ENCODE data around the gene LRRC37A.
"Not testable (repeated sequence)": the region's sequence is repeated elsewhere in the genome, so short reads cannot be mapped to it uniquely, and the experiment has no call there.

The LRRC37A gene

GRCh38 chr17:46284467-46284866 is 10.5 kb upstream of the LRRC37A start:
- DNase-seq; in situ Hi-C loops (cut with MboI; ENCODE audit: low pct_unique_long_range_greater_than_20kb, low sequenced_read_pairs): not testable (repeated sequence)

- DNase-seq; in situ Hi-C loops (cut with MboI; ENCODE audit: low pct_unique_long_range_greater_than_20kb, low sequenced_read_pairs): not testable (repeated sequence)
Observed at GRCh38 chr17:46285500-46285899, 9.4 kb upstream of the LRRC37A start.

GRCh38 chr17:46286764-46287221 is 8.1 kb upstream of the LRRC37A start:
- in situ Hi-C loops (cut with MboI; ENCODE audit: low pct_unique_long_range_greater_than_20kb, low sequenced_read_pairs), result not testable (repeated sequence)
- peak; percentile 68 for DNase-seq

- DNase-seq; in situ Hi-C loops (cut with MboI; ENCODE audit: low pct_unique_long_range_greater_than_20kb, low sequenced_read_pairs): not testable (repeated sequence)
Observed at GRCh38 chr17:46287587-46287986, 7.3 kb upstream of the LRRC37A start.

- DNase-seq, result peak; percentile 82
- in situ Hi-C loops (cut with MboI; ENCODE audit: low pct_unique_long_range_greater_than_20kb, low sequenced_read_pairs), result not testable (repeated sequence)
Observed at GRCh38 chr17:46290906-46291546, 3.9 kb upstream of the LRRC37A start.

- DNase-seq; in situ Hi-C loops (cut with MboI; ENCODE audit: low pct_unique_long_range_greater_than_20kb, low sequenced_read_pairs): not testable (repeated sequence)
Observed at GRCh38 chr17:46291618-46292017, 3.3 kb upstream of the LRRC37A start.

GRCh38 chr17:46341220-46341619 is 46.3 kb downstream of the LRRC37A start:
- DNase-seq; in situ Hi-C loops (cut with MboI; ENCODE audit: low pct_unique_long_range_greater_than_20kb, low sequenced_read_pairs): not testable (repeated sequence)

GRCh38 chr17:46342131-46342530 is 47.2 kb downstream of the LRRC37A start:
- DNase-seq; in situ Hi-C loops (cut with MboI; ENCODE audit: low pct_unique_long_range_greater_than_20kb, low sequenced_read_pairs): not testable (repeated sequence)

GRCh38 chr17:46348345-46348744 is 53.4 kb downstream of the LRRC37A start:
- in situ Hi-C loops (cut with MboI; ENCODE audit: low pct_unique_long_range_greater_than_20kb, low sequenced_read_pairs); DNase-seq: not testable (repeated sequence)

- in situ Hi-C loops (cut with MboI; ENCODE audit: low pct_unique_long_range_greater_than_20kb, low sequenced_read_pairs), result not testable (repeated sequence)
Observed at GRCh38 chr17:46349060-46349459, 54.1 kb downstream of the LRRC37A start.

GRCh38 chr17:46353856-46354255 is 58.9 kb downstream of the LRRC37A start:
- in situ Hi-C loops (cut with MboI; ENCODE audit: low pct_unique_long_range_greater_than_20kb, low sequenced_read_pairs), result not testable (repeated sequence)

More at GRCh38 chr17:46349060-46349459, 54.1 kb downstream of the LRRC37A start:
- DNase-seq, result not testable (repeated sequence)

GRCh38 chr17:46361145-46361735 is 66.3 kb downstream of the LRRC37A start:
- in situ Hi-C loops (cut with MboI; ENCODE audit: low pct_unique_long_range_greater_than_20kb, low sequenced_read_pairs); DNase-seq: not testable (repeated sequence)

More at GRCh38 chr17:46353856-46354255, 58.9 kb downstream of the LRRC37A start:
- DNase-seq, result not testable (repeated sequence)

- DNase-seq; in situ Hi-C loops (cut with MboI; ENCODE audit: low pct_unique_long_range_greater_than_20kb, low sequenced_read_pairs): not testable (repeated sequence)
Observed at GRCh38 chr17:46361755-46362154, 66.8 kb downstream of the LRRC37A start, which contains the start of gene ARL17B. Gene ARL17B, minus strand, starts transcription at chr17:46361766. Its CDS starts 3,369 bp downstream, at chr17:46358397.

GRCh38 chr17:46367520-46367919 is 72.6 kb downstream of the LRRC37A start:
- in situ Hi-C loops (cut with MboI; ENCODE audit: low pct_unique_long_range_greater_than_20kb, low sequenced_read_pairs); DNase-seq: not testable (repeated sequence)

- in situ Hi-C loops (cut with MboI; ENCODE audit: low pct_unique_long_range_greater_than_20kb, low sequenced_read_pairs); DNase-seq: not testable (repeated sequence)
Observed at GRCh38 chr17:46372236-46373229, 77.6 kb downstream of the LRRC37A start.

GRCh38 chr17:46373418-46373817 is 78.5 kb downstream of the LRRC37A start:
- DNase-seq; in situ Hi-C loops (cut with MboI; ENCODE audit: low pct_unique_long_range_greater_than_20kb, low sequenced_read_pairs): not testable (repeated sequence)

- in situ Hi-C loops (cut with MboI; ENCODE audit: low pct_unique_long_range_greater_than_20kb, low sequenced_read_pairs), result not testable (repeated sequence)
Observed at GRCh38 chr17:46383118-46383517, 88.2 kb downstream of the LRRC37A start.

GRCh38 chr17:46385491-46385890 is 90.6 kb downstream of the LRRC37A start:
- in situ Hi-C loops (cut with MboI; ENCODE audit: low pct_unique_long_range_greater_than_20kb, low sequenced_read_pairs); DNase-seq: not testable (repeated sequence)

More at GRCh38 chr17:46383118-46383517, 88.2 kb downstream of the LRRC37A start:
- not testable (repeated sequence) for DNase-seq

Measured in KBM-7 (cell line).